Tibial artery (tissue), 4 donors: Measurements from ENCODE around the gene CGREF1.
A peak's percentile ranks its signal among the peaks of the same experiment; 100 is the strongest.

Source experiments
- DNase-seq, 2 donors: peaks; one replicate each; pipeline ENCODE4 v3.0.0-alpha.2; 2019
- H3K27ac ChIP-seq, 2 donors: fragments of 200-600 bp; sonication (generic) in 1 of 2; 1 replicate in 1 of 2; 2 replicates in 1 of 2; pipeline ENCODE4 v1.5.1; 2018 to 2019; ENCODE audit warnings: mild to moderate bottlenecking in 1 of 2
- H3K27me3 ChIP-seq, 2 donors: fragments of 200-600 bp; sonication (generic) in 1 of 2; one replicate each; pipeline versions ENCODE4 v1.5.1 to v1.6.0; 2016 to 2019
- H3K36me3 ChIP-seq, 3 donors: fragments of 200-600 bp; sonication (generic) in 2 of 3; one replicate each; pipeline ENCODE4 v1.5.1; 2016 to 2019; ENCODE audit warnings: mild to moderate bottlenecking in 2 of 3
- H3K4me1 ChIP-seq, 4 donors: fragments of 200-600 bp; sonication (generic) in 2 of 4; 1 replicate in 3 of 4; 2 replicates in 1 of 4; pipeline ENCODE4 v1.5.1; 2016 to 2019
- H3K4me3 ChIP-seq, 2 donors: fragments of 200-600 bp; sonication (generic) in 1 of 2; 1 replicate in 1 of 2; 2 replicates in 1 of 2; pipeline ENCODE4 v1.5.1; 2018 to 2019; ENCODE audit warnings: mild to moderate bottlenecking in 2 of 2
- H3K9me3 ChIP-seq, 3 donors: fragments of 200-600 bp; sonication (generic) in 1 of 3; one replicate each; pipeline ENCODE4 v1.5.1; 2016 to 2019
- intact Hi-C: fragments of 100-400 bp; cut with DNase I; formaldehyde crosslinking; loops from one replicate; pipeline ENCODE4 v1.15.0; 2023; ENCODE audit warnings: low total_unique reads
- TF ChIP-seq, protein P1 (sequence below), 2 experiments: fragments of 200-600 bp in 1 of 2; fragments of 450-650 bp in 1 of 2; IDR thresholded peaks; one replicate each; pipeline ENCODE4 v1.5.1; 2017 to 2019; ENCODE audit warnings: antibody characterized with exemption in 2 of 2, mild to moderate bottlenecking in 1 of 2, moderate library complexity in 1 of 2

The CGREF1 gene

DNA sequence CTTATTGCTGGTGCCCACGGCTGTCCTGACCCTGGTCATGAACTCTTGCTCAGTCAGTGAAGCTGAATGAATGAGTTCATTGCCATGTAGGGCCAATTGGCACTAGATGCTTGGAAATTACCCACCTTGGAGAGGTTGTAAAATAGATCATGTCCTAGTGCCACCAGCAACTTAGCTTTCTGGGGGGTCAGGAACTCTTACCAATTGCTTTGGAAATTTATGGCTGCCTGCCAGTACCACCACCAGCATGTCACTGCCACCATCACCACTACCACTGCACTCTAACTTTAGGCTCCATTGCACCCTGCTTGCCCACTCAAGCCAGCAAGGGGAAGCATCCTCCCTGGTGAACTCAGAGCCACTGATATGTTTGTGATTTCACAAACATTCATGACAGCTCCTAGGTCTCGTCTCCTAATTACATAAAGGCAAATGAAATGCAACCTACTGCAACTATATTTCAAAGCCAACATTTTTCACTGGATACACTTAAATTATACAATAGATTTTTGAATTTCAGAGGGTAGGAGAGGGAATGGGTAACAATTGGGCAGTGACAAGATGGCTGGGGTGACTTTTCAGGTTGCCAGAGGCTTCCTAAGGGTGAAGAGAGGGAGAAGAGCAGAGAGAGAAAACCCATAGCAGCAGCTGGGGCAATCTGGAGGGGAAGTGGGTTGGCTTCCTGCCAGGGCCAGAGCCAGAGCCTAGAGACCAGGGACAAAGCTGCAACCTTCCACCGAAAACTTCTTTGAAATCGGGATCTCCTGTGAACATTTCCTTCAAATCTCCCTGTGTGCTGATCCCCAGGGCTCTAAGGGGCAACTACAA, 44.0 kb downstream of the CGREF1 start:
- Histone ChIP-seq H3K4me3 (no peak overlapping the region), H3K9me3 (no peaks in the 10 kb centered on the region), H3K4me1 (peaks cover 3 to 68% (median 50%) of the 10 kb centered on the region in 4 donors), H3K27me3 (no peaks in the 10 kb centered on the region), H3K27ac (peak overlapping the region; percentile 96 to 98), H3K36me3 (peaks cover 0 to 2% (median 0%) of the 10 kb centered on the region in 3 donors)
- TF ChIP-seq, protein P1, sequence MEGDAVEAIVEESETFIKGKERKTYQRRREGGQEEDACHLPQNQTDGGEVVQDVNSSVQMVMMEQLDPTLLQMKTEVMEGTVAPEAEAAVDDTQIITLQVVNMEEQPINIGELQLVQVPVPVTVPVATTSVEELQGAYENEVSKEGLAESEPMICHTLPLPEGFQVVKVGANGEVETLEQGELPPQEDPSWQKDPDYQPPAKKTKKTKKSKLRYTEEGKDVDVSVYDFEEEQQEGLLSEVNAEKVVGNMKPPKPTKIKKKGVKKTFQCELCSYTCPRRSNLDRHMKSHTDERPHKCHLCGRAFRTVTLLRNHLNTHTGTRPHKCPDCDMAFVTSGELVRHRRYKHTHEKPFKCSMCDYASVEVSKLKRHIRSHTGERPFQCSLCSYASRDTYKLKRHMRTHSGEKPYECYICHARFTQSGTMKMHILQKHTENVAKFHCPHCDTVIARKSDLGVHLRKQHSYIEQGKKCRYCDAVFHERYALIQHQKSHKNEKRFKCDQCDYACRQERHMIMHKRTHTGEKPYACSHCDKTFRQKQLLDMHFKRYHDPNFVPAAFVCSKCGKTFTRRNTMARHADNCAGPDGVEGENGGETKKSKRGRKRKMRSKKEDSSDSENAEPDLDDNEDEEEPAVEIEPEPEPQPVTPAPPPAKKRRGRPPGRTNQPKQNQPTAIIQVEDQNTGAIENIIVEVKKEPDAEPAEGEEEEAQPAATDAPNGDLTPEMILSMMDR (IDR thresholded peaks at IDR 0.05): no peak
- intact Hi-C loops: no loop called here
- peak in 1 of 2 donors; percentile 56 for DNase-seq

DNA sequence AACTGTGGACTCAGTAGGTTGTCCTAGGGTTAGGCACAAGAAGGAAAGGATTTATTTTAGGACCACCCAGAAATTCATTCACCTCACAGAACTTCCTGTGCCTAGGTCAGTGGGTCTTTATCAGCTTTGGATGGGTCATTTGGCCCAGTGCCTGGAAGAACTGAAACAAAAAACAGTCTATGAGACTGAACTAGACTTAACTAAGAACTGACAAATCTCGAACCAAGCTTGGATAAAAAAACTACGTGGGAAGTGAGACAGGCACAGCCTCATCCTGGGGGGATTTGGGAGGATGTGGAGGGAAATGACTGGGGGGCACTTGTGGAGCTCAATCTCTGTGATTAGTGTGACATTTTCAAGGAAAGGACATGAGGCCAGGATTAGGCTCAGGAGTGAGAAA, 45.1 kb downstream of the CGREF1 start:
- peaks cover 0 to 14% (median 5%) of the 10 kb centered on the region in 3 donors for H3K36me3 ChIP-seq
- H3K4me3 ChIP-seq: no peak overlapping the region
- H3K27ac ChIP-seq: peak overlapping the region; percentile 96 to 98
- peaks cover 3 to 78% (median 54%) of the 10 kb centered on the region in 4 donors for H3K4me1 ChIP-seq
- H3K27me3 ChIP-seq: no peaks in the 10 kb centered on the region
- no peak for DNase-seq
- no peaks in the 10 kb centered on the region for H3K9me3 ChIP-seq
- TF ChIP-seq, protein P1 (IDR thresholded peaks at IDR 0.05): no peak
- intact Hi-C loops: no loop called here

DNA sequence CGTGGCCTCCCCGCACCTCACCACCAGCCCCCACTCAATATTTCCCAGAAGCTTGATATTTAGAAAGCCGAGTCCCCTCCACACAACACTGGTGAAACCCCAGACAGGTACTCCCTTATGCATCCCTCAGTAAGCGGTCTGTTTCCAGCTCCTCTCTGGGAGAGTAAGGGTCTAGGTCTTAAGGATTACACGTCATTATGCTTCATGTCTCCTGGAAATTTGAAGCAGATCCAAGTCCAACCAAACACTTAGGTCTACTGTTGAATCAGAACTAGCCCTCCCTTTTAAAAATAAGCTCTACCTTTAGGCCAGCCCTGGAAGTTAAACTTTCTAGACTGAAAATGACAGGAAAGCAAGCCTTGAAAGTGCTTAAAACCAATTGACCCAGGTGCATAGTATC, 46.0 kb downstream of the CGREF1 start:
- DNase-seq: no peak
- H3K4me3 ChIP-seq: no peak overlapping the region
- intact Hi-C loops: no loop called here
- H3K27me3 ChIP-seq: no peaks in the 10 kb centered on the region
- peaks cover 3 to 81% (median 59%) of the 10 kb centered on the region in 4 donors for H3K4me1 ChIP-seq
- peaks cover 0 to 22% (median 6%) of the 10 kb centered on the region in 3 donors for H3K36me3 ChIP-seq
- peak overlapping the region; percentile 96 to 98 for H3K27ac ChIP-seq
- no peaks in the 10 kb centered on the region for H3K9me3 ChIP-seq
- TF ChIP-seq, protein P1 (IDR thresholded peaks at IDR 0.05): no peak

DNA sequence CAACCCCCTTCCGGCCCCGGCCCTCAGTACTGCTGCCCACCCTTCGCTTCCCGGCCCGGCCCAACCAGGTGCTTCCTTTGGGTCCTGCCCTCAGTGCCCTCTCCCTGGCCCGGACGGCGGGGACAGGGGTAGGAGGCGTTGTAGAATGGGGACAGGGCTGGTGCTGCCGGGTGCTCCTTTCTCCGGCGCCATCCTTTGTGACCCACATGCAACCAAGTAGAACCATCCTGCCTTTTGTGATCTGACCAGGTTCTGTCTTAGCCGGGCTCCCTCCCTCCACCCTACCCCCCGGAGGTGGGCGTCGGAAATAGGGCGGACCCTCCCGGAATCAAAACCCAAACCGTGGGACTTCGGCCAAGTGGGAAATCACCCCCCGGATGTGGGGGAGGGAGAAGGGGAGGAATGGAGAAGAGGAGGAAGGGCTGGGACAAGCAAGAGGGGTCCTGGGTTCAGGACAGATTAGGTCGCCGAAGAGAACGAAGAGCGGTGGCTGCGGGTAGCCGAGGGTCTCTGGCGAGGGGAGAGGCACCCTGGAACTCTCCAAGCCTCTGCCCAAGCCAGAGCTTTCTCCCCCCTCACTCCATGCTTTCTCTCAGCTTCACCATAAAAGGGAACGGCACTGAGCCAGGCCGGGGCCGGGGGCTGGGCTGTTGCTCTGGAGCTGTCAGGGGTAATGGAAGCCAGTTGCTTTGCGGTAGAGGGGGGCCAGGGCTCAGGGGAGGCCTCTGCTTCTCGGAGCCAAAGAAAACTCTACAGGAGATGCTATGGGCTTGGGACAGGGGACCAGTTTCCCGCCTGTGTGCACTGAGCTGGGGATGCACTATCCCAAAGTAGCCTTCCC, 46.7 kb downstream of the CGREF1 start:
- intact Hi-C loops: no loop called here
- Histone ChIP-seq H3K9me3 (no peaks in the 10 kb centered on the region), H3K36me3 (peaks cover 0 to 29% (median 10%) of the 10 kb centered on the region in 3 donors), H3K27ac (peak overlapping the region; percentile 96 to 98), H3K4me1 (peaks cover 3 to 74% (median 55%) of the 10 kb centered on the region in 4 donors), H3K4me3 (peak overlapping the region; percentile 90 to 95), H3K27me3 (no peaks in the 10 kb centered on the region)
- peak; percentile 67 to 93 for DNase-seq
- TF ChIP-seq, protein P1 (IDR thresholded peaks at IDR 0.05): no peak

DNA sequence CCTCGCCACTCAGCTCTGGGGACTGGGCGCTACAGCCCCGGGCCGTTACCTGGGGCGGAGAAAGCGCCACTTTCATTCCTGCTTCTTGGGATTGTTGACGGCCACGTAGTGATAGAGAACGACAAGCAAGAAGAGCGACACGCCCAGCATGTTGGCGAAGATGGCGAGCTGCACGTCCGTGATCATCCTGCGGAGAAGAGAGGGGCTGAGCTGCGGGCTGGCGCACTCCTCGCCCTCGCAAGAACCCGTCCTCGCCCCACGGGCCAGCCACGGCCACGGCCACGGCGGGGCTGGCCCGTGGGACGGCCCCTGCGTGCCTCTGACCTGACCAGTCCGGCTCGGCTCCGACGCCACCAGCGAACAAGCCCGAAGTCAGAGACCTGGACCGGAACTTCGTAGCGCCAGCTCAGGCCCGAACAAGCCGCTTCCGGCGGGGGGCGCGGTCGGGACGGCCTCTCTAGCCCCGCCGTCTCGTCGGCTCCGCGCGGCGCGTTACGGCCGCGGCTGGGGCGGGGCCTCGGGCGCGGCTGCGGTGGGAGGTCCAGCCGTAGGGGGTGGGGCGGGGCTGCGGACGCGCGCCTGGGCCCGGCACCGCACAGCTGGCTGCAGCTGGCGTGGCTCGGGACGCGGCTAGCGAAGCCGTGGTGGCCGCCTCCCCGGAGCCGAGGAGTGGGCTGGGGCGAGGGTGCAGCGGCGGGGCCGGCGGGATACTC, 47.5 kb downstream of the CGREF1 start, which contains the start of gene OST4:
OST4 (minus strand) TSS at position 378 of the 713 bp plus-strand sequence.
- Histone ChIP-seq H3K27ac (peak within 1 kb of the TSS; percentile 96 to 98), H3K9me3 (no peaks in the 10 kb centered on the region), H3K27me3 (no peaks in the 10 kb centered on the region), H3K36me3 (peaks cover 0 to 34% (median 10%) of the 10 kb centered on the region in 3 donors), H3K4me3 (peak within 1 kb of the TSS; percentile 90 to 95), H3K4me1 (peaks cover 3 to 70% (median 54%) of the 10 kb centered on the region in 4 donors)
- DNase-seq: peak; percentile 92 to 97
- TF ChIP-seq, protein P1 (IDR thresholded peaks at IDR 0.05): no peak
- intact Hi-C loops: no loop called here
